DOHH2 (cell line): Measurements from ENCODE around the gene TACR1.

ENCODE experiments used
- EZH2phosphoT487 ChIP-seq: fragments of 200-600 bp; sonication (generic); IDR thresholded peaks from 2 replicates; pipeline ENCODE4 v1.6.1; 2017; ENCODE audit warnings: borderline replicate concordance, mild to moderate bottlenecking, antibody characterized with exemption, low read length, moderate library complexity, mixed read lengths
- TF ChIP-seq, protein P1 (sequence below): fragments of 200-600 bp; sonication (generic); IDR thresholded peaks from one replicate; pipeline ENCODE4 v1.5.1; 2014; ENCODE audit warnings: antibody characterized with exemption, mild to moderate bottlenecking, low read depth, low read length; ENCODE audit not compliant: poor library complexity, severe bottlenecking

DNA sequence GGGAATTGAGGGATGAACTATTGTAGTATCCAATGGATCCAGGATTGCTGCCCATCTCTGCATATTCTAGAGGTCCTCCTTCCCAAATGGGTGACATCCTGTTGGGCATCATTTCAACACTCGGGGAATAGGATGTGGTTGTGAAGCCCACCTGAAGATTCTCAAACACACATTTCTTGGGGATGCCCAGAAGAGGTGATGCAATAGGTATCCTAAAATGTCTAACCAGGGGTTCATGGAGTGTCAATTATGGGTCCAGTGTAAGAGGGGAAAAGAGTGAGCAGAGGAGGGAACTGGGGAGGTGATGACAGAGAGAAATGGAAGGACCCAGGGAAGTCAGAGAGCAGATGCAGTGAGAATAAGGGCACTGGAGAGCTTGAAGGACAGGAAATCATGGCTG is 188.7 kb downstream of the TACR1 start:
- TF ChIP-seq EZH2phosphoT487, result no peak
- TF ChIP-seq, protein P1, sequence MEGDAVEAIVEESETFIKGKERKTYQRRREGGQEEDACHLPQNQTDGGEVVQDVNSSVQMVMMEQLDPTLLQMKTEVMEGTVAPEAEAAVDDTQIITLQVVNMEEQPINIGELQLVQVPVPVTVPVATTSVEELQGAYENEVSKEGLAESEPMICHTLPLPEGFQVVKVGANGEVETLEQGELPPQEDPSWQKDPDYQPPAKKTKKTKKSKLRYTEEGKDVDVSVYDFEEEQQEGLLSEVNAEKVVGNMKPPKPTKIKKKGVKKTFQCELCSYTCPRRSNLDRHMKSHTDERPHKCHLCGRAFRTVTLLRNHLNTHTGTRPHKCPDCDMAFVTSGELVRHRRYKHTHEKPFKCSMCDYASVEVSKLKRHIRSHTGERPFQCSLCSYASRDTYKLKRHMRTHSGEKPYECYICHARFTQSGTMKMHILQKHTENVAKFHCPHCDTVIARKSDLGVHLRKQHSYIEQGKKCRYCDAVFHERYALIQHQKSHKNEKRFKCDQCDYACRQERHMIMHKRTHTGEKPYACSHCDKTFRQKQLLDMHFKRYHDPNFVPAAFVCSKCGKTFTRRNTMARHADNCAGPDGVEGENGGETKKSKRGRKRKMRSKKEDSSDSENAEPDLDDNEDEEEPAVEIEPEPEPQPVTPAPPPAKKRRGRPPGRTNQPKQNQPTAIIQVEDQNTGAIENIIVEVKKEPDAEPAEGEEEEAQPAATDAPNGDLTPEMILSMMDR, result no peak
